KG1 (cell line): ENCODE data around the gene PPARGC1A.

ENCODE experiments used
- DNase-seq: peaks from one replicate; lab custom pipeline; 2025; lab: John Stamatoyannopoulos, UW

The PPARGC1A gene, protein sequence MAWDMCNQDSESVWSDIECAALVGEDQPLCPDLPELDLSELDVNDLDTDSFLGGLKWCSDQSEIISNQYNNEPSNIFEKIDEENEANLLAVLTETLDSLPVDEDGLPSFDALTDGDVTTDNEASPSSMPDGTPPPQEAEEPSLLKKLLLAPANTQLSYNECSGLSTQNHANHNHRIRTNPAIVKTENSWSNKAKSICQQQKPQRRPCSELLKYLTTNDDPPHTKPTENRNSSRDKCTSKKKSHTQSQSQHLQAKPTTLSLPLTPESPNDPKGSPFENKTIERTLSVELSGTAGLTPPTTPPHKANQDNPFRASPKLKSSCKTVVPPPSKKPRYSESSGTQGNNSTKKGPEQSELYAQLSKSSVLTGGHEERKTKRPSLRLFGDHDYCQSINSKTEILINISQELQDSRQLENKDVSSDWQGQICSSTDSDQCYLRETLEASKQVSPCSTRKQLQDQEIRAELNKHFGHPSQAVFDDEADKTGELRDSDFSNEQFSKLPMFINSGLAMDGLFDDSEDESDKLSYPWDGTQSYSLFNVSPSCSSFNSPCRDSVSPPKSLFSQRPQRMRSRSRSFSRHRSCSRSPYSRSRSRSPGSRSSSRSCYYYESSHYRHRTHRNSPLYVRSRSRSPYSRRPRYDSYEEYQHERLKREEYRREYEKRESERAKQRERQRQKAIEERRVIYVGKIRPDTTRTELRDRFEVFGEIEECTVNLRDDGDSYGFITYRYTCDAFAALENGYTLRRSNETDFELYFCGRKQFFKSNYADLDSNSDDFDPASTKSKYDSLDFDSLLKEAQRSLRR

DNA sequence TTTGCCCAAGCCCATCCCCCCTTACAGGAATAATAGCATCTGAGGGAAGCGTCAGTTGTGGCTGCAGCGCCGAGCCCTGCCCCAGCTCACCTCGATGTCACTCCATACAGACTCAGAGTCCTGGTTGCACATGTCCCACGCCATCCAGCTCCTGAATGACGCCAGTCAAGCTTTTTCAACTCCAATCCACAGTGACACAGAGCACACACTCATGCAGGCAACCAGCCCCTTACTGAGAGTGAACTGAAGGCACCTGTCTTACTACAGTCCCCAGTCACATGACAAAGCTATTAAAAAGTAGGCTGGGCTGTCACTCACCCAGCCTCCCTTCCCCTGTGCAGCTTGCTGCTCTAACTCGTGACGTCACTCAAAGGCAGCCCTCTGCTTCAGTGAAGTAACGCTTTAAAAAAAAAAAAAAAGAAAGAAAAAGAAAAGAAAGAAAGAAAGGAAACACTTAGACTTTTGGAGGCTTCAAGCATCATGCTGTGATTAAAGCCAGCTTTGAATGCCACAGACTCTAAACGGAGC is at the start of gene PPARGC1A:
Gene PPARGC1A, minus strand, starts transcription at position 234 of the 528 bp plus-strand sequence. Its CDS starts 90 bp downstream, at position 144.
- DNase-seq = no peak

DNA sequence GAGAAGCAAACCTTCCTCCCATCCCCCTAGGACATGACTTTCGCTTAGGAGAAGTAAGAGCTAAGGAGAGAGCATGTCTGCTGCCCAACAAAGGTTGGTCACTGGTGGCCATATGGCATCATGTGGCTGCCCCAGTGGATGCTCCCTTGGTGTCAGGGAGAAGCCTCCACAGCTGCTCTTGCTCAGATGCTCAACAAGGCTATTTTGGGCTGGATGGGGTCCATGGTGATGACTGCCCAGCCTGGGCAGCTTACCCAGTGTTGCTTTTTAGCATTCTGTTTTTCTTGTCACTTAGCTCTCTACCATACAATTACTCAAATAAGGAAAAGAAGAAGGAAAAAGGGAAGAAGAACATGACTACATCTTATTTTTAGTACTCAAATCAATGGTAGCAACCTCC is 48.9 kb upstream of the PPARGC1A start:
- DNase-seq = no peak

DNA sequence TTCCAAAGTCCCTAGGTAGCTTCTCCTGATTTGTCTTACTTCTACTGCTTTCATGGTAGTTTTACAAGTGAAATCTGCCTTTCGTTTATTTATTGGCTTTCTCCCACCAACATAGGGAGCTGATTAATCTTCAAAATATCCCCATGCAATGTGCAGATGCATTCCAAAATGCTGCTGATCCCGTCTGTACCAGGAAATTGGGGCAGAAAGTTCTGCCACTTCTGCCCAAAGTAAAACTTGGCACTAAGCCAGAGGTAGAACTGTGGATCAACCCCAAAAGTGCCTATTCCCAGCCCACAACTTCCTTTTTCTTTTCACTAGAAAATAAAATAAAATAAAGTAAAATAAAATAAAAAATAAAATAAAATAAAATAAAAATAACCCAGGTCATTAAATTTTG is 47.3 kb upstream of the PPARGC1A start:
- no peak for DNase-seq

DNA sequence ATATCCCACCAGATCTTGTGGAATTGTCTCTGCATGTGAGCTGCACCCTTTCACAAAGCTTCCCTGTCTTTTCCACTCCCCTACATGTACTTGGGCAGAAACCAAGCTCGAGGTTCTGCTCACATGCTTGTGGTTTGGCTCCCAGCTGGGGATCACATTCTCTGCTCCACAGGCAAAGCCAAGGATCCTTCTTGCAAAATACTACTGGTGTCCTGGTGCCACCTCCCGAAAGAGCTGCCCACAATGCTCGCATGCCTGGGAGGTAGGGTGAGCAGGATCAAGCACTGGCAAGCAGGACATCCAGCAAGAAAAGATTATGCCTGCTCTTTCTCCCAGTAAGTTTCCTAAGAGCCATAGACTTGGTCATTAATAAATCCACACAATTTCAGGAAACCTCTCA is 45.1 kb upstream of the PPARGC1A start:
- DNase-seq = no peak

DNA sequence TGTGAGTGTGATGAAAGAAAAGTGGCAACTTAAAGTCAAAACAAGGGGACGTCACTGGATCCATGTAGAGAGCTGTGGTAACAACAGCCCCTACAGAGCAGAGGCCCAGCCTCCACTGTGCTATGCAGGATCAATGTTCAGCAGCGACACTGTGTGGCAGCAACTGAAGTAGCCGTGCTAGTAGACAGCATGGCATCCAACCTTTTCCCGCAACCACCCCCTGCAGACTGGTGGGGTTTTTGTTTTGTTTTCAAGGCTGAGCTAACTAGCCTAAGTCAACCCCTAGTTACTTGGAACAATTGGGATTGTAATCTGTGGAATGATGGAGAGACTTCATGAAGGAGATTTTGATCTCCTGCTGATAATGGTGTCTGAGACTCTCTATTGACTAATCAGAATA is 44.4 kb upstream of the PPARGC1A start:
- no peak for DNase-seq

DNA sequence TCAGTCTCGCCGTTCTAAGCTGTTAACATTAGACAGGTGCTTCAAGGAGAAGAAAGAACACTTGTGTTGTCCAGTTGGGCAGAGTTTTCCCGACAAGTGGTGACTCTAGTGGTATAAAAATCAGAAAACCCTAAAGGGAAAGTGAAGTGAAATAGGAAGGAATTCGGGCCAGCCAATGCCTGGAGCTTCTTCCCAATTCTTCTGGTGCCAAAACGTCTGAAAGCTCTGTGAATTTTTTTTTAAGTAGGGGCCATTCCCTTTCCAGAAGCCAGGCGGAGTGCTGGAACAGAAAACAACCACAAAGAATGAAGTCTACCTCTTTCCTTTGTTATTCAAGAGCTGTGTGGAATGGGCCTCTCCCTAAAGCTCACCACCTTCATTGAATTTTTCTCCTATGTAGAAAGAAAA is 43.1 kb upstream of the PPARGC1A start:
- DNase-seq = no peak

DNA sequence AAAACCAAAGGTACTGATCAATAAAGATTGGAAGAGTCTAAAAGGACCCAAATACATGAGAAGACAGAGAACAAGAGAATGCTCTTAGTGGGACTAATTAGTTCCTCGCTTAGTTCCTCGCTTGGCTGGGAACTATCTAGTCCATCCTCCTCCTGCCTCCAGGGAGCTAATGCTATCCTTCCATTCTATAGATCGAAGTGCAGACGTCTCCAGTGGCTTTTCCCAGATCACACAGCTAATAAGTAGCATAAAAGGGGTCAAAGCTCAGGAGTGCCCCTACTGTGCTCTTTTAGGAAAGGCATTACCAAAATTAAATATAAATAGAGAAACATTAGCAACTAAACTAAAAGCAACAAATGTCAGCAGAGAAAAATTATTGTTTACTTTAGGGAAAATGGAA is 42.3 kb upstream of the PPARGC1A start:
- DNase-seq = no peak

DNA sequence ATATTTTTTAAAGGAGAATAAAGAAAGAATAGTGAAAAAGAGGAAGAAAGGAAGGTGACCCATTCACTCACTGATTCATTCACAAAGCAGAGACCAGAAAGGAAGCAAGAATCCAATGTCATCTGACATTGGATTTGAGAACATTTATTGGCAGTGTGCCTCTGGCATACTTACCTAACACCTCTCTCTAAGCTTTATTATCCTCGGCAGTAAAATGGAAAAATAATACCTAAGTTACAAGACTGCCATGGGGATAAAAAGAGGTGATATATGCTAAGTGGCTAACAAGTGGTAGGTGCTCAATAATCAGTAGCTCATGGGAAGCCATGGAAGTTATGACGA is 41.6 kb upstream of the PPARGC1A start:
- DNase-seq = no peak

DNA sequence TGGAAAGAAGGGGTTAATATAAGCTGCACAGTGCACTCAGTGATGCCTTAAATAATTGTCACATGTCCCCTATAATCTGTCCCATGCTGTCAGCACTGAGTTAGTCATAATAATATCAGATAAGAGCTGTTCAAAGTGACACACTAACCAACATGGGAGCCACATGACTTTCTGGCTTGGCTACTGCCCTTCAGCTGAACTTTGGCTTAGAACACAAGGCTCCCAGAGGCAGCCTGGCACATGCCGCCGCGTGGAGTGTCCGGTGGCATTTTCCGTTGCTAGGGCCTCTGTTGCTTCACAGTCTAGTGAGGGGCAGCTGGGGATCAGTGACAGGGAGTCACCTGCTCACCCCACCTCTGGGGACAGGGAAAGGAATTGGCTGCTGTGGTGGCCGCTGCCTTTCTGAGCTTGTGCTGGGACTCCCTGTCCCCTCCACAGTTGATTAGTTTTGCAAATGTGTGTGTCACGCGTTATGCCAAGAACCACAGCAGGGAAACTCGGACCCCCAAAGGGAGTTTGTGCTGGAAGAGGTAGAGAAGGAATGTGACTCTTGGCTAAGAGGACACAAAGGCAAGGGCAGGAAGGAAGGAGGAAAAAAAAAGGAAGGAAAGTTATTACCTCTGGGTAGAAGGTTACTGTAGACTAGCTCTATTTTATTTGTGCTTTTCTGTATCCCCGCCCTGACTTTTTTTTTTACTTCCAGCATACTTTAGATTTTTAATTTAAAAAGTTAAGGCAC is 41.1 kb upstream of the PPARGC1A start:
- no peak for DNase-seq

DNA sequence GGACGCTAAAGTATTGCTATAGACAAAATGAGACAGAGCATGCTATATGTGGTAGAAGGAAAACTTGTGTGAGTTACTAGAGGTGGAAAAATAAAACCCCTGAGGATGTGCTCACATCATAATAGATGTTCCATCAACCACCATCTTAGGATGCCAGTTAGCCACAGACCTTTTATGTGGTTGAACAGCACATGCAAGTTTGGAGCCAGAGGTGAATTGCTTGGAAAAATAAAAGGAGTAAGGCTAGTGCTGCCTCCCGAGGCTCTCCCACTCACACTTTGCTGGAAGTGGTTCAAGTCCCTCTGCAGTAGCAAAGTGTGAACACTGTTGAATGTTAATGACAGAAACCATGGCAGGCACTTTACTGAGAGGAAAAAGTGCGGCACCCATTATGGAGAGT is 39.4 kb upstream of the PPARGC1A start:
- DNase-seq = no peak

DNA sequence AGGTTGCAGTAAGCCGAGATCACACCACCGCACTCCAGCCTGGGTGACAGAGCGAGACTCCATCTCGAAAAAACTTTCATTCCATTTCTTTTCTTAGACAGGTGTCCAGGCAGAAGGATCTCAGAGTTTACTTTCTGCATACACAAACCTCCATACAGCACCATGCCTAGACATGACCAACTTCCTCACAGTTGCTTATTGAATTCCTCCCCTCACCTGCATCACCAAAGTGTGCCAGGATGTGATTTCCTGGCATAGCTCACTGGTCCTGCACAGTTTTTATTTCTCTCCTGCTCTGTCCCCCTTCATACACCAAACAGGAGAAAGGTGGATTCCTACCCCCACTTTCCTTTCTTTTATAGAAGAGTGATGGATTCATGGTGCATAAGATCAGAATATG is 34.7 kb upstream of the PPARGC1A start:
- no peak for DNase-seq

DNA sequence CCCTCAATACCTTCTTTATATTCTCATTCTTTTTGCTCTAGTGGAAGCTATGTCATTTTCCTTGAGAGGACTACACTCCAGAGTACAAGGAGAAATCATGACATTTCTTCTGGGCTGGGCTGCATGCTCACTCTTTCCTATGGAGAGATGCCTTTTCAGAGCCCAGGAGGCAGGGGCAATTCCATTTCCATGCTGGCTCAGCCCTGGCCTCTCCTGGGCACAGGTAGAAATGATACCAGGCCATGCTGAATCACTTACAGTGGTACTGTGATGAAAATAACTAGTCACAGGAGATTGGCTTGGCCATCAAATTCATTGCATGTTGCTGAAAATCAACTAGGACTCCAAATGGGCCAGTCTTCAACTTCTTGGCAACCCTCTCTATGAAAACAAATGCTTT is 34.0 kb upstream of the PPARGC1A start:
- DNase-seq = no peak

DNA sequence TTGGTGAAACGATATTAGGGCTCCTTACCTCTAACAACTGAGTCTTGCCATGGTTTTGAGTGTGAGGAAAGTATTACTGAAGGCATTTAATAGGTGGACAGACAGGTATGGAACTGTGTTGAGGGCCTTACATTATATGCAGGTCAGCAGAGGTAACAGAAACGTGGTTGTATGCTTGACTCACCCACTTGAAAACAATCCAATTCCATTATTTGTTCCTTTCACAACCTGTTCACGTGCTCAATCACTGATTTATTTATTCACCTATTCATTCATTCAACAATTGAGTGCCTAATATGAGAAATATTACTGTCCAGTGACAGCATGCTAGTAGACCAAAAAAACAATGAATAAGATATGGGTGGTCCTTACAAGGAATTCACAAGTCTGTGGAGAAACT is 33.3 kb upstream of the PPARGC1A start:
- DNase-seq = no peak

DNA sequence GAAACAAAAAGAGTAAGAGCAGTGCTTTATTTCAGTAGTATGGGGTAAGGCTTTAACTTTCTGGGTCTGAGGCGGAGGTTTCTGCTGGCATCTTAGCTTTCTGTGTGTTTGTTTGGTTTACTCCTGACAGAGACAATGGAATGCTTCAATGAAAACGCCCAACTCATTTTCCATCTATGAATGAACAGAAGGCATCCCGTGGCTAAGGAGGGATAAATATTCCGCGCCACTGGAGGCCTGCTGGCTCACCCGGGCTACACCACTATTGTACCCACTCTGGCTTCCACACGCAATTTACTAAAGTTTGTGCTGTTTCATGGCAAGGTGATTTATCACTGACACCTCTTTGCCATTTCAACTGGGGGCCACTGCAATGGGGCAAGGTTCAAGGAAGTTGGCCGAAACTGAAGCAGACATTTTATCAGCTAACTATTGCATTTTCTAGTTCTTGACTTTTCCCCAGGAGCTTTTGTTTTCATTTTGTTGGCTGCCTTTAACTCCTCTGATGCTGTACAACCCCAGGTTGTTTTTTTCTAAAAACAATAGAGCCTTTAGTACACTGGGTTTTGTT is 32.8 kb upstream of the PPARGC1A start:
- no peak for DNase-seq

DNA sequence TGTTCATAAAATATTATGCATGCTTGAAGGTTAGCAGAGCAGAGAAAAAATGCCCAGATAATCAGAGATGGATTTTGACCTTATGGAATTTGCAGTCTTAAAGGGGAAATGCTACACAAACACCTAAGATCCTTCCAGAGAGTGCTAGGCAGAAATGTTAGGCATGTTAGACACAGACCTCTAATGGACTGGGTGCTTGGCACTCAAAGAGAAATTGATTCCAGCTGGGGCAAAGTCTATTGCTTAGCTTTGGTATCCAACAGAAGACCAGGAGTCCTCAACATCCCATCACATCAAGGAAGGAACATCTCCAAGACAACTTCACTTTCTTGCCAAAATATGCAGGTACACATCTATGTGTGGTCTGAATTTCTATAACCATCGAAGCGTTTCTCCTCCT is 32.2 kb upstream of the PPARGC1A start:
- no peak for DNase-seq

DNA sequence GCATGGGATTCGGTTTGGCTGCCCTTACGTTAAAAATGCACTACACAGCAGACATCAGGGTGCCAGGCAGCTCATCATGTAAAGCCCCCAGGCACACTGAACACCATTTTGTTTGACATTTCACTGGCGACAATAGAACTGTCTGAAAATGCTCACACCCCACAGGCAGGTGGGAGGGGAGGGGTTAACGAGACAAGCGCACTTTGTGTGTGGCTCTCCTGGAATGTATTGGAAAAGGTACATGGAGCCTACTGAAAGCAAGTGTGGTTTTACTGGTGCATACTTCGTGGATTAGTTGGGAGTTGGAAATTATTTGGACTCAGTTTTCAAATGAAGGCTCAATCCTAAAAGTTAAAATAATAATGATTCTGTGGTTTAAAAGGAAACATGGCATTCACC is 31.6 kb upstream of the PPARGC1A start:
- no peak for DNase-seq

DNA sequence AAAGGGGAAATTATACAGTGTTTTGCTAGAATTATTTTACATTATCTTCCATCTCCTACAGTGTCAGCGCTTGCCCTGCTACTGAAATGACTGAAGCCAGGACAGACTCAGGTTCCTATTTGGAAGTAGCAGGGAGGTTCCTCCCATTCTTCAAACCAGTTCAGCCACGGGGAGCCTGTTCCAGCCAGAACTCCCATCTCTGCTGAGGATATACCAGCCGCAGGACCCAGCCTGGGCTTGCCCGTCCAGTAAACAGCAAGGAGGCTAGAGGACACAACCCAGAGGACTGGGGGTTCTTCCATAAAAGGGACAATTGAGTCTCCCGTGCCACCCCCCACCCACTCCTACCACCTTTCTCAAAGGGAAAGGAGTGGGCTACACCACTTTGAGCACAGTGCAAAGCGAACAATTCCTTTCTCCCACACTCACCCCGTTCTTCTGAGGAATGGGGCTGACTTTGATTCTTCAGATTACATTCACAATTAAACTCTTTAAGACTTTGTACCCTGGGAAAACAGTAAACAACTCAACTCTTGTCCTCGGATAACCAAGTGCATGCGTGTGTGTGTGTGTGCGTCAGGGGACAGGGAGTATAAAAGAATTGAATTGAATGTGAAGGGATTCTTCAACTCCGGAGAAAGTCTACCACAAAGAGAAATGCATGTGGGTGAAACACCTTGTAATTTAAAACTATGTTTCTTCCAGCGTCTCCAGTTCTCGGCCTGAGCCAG is 31.0 kb upstream of the PPARGC1A start:
- DNase-seq = no peak

DNA sequence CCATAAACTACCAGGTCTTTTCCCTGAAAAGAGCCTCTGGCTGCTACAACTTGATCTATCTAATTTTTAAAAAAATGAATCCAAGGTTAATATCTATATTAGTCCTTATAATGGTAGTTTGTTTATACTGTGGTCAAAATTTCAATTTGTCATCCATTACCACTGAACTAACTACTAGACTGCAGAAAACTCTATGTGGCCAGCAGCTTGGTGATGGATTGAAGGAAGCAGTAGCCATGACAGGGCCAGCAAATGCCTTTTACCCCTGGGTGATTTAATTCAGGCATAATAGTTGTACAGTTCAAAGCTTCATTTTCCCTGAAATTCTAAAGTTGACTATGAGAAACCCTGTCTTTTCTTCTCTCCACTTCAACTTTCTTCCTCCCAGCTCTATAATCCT is 30.4 kb upstream of the PPARGC1A start:
- DNase-seq = no peak

DNA sequence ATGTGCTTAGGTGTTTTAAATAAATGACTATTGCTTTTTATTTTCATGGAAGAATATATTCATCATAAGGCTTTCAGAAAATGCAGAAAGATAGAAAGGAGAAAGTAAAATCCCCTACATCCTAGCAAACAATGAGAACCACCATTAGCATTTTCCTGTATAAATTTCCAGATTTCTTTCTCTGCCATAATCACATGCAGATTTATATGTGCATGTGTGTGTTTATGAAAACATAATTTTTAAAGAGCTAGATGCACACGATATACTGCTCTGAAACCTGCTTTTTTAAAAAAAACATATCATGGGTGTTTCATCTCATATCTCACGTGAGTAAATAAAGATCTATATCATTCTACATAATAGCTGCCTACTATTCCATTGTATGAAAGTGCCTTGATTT is 26.4 kb upstream of the PPARGC1A start:
- no peak for DNase-seq

DNA sequence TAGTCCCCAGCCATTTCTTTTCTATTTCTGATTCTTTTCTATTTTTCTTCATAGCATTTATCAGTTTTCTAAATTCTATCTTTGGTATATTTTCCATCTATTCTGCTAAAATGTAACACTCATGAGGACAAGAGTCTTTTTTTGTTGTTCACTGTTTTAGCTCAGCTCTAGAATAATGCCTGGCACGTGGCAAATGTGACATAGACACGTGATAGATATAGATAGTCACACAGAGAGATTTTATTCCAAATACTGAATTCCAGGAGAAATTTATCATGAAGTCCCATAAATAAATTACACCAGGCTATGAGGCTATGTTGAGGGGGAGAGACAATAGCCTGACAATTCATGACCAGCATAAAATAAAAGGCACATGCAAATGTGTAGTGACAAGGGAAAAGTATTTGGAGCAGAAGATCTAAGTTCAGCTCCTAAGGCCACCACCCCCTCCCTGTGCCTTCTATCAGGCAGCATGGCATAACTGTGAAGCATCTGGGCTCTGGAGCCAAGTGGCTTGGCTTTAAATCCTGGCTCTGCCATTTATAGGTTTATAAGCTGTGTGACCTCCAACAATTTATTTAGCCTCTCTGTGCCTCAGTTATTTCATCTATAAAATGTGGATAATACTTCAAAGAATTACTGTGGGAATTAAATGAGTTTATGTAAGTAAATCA is 25.7 kb upstream of the PPARGC1A start:
- no peak for DNase-seq
